Right lobe of liver (tissue), 4 donors: ENCODE measurements around the gene FMNL2.

Source experiments
- CTCF ChIP-seq, 4 donors: fragments of 200-600 bp in 3 of 4; fragments of 450-650 bp in 1 of 4; IDR thresholded peaks; one replicate each; pipeline versions ENCODE4 v1.5.1 to v1.8.0; 2016 to 2022; ENCODE audit warnings: antibody characterized with exemption in 4 of 4, mild to moderate bottlenecking in 2 of 4
- POLR2A ChIP-seq: fragments of 450-650 bp; IDR thresholded peaks from one replicate; pipeline ENCODE4 v1.6.1; 2017; ENCODE audit warnings: antibody characterized with exemption, mild to moderate bottlenecking
- donor health status: DM: no; HTN: no; CAD: no.
- donor health status: DM: no; HTN: no; CAD: no.
- donor health status: DM: no; HTN: yes; CAD: no.

DNA sequence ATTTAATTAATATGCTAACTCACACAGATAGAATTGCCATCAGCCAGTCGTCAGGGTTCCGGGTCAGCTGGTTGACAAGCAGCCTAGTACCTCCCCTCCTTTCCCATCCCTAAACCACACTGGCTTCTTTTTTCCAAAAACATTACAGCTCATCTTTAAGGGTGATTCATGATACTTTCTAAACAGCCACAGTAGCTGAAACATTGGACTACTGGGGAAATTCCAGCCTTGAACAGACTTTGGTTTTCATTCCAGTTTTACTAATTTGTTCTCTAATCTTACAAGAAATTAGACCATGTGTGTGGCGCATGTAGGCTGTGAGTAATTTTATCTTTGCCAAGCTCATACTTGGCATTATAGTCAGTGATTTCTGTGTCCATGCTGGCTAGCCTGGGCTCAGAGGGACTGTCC, 110.8 kb downstream of the FMNL2 start:
- TF ChIP-seq CTCF (IDR thresholded peaks at IDR 0.05) (no peak), POLR2A (no peak)
